Caco-2 (cell line): ENCODE results near the gene LRRC7. TPM values are rescaled to one million over a fixed set of nuclear protein-coding genes. Genes with fewer than 3 reads are reported as not detected.

Experiments used
- BruUV-seq: library from RNA; stranded (reverse); fragments of 400-500 nt; replicated peaks from 2 replicates; lab custom pipeline; 2021; lab: Mats Ljungman, UMichigan
- CTCF ChIA-PET: fragments of 300-600 bp; sonication (Branson Sonifier 250); formaldehyde crosslinking; loops from one replicate; lab custom pipeline; 2022; ENCODE audit warnings: antibody characterized with exemption; lab: Charles Lee
- POLR2A ChIA-PET: fragments of 300-600 bp; sonication (Branson Sonifier 250); formaldehyde crosslinking; loops from one replicate; lab custom pipeline; 2022; ENCODE audit warnings: antibody characterized with exemption; lab: Charles Lee
- DNase-seq, 2 experiments: peaks; one replicate each; pipeline versions ENCODE4 v3.0.0 to v3.0.0-alpha.2; 2020 to 2022
- H3K27me3 ChIP-seq: replicated peaks from 2 replicates; pipeline ENCODE4 v1.6.0; 2011; ENCODE audit warnings: low read length; ENCODE audit not compliant: control insufficient read depth, insufficient read depth
- H3K36me3 ChIP-seq: 2 replicates; pipeline ENCODE4 v1.5.1; 2011; ENCODE audit warnings: low read length; ENCODE audit not compliant: control insufficient read depth, insufficient read depth
- H3K4me1 ChIP-seq: fragments of 250-450 bp; sonication (Bioruptor Pico); 2 replicates; pipeline ENCODE4 v1.5.1; 2020; ENCODE audit warnings: mild to moderate bottlenecking
- H3K4me3 ChIP-seq: 2 replicates; pipeline ENCODE4 v1.5.1; 2011; ENCODE audit warnings: low read depth, mild to moderate bottlenecking, control low read depth, low read length
- H3K9me3 ChIP-seq: fragments of 250-450 bp; sonication (Bioruptor Pico); 2 replicates; pipeline ENCODE4 v1.5.1; 2020; ENCODE audit warnings: mild to moderate bottlenecking, moderate library complexity
- H3K27ac Mint-ChIP-seq: one replicate; pipeline ENCODE4 v1.8.0; 2022; ENCODE audit warnings: mixed read lengths; ENCODE audit not compliant: unreplicated experiment
- H3K27me3 Mint-ChIP-seq: one replicate; pipeline ENCODE4 v1.8.0; 2022; ENCODE audit warnings: mixed read lengths; ENCODE audit not compliant: insufficient read depth, unreplicated experiment
- H3K36me3 Mint-ChIP-seq: one replicate; pipeline ENCODE4 v1.8.0; 2022; ENCODE audit warnings: mild to moderate bottlenecking, mixed read lengths; ENCODE audit not compliant: insufficient read depth, unreplicated experiment
- H3K4me1 Mint-ChIP-seq: one replicate; pipeline ENCODE4 v1.8.0; 2022; ENCODE audit warnings: low read depth, mixed read lengths; ENCODE audit not compliant: unreplicated experiment
- H3K4me3 Mint-ChIP-seq: one replicate; pipeline ENCODE4 v1.8.0; 2022; ENCODE audit warnings: mild to moderate bottlenecking, moderate library complexity, mixed read lengths; ENCODE audit not compliant: unreplicated experiment
- H3K9me3 Mint-ChIP-seq: one replicate; pipeline ENCODE4 v1.8.0; 2022; ENCODE audit warnings: mixed read lengths; ENCODE audit not compliant: unreplicated experiment
- intact Hi-C: fragments of 100-400 bp; cut with micrococcal nuclease; formaldehyde crosslinking; loops from one replicate; pipeline ENCODE4 v1.10.0; 2022; ENCODE audit not compliant: unreplicated experiment
- total RNA-seq: library from RNA; stranded (reverse); gene quantifications from 2 replicates; pipeline ENCODE4 v1.2.3, GENCODE V29; 2022
- TF ChIP-seq, protein P1 (sequence below), 2 experiments: fragments of 200-600 bp in 1 of 2; IDR thresholded peaks; 1 replicate in 1 of 2; 2 replicates in 1 of 2; pipeline versions ENCODE4 v1.5.1 to v1.8.0; 2011 to 2022; ENCODE audit warnings: antibody characterized with exemption in 1 of 2, control low read depth in 1 of 2, inconsistent platforms in 1 of 2, low read depth in 1 of 2, low read length in 1 of 2, mild to moderate bottlenecking in 1 of 2, moderate library complexity in 1 of 2; ENCODE audit not compliant: insufficient read depth in 1 of 2, severe bottlenecking in 1 of 2, unreplicated experiment in 1 of 2

LRRC7 gene
- total RNA-seq, 1 experiment from 2014 or later, result 8.5 TPM

DNA sequence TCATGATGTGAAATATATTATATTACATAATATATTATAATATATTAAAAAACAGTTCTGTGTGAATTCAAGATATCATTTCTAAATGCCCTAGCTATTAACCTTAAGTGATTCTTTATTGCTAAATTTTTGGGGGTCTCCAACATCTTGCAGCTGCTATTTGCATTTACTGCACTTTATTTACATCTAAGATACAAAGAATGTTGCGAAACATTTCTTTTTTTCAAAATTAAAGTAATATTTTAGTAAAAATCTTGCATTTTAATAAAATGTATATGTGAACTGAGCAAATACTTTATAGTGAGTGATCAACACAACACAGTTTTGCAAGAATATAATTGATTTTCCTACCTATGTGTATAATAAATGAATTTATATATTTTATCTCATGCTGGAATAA, 456.6 kb downstream of the LRRC7 start:
- H3K27ac Mint-ChIP-seq, result no peak overlapping the region
- ChIA-PET POLR2A (no interaction called here), CTCF (no interaction called here)
- no peaks in the 10 kb centered on the region for H3K4me1 Mint-ChIP-seq
- DNase-seq, result no peak
- no peaks in the 10 kb centered on the region for H3K9me3 Mint-ChIP-seq
- no peaks in the 10 kb centered on the region for H3K36me3 Mint-ChIP-seq
- Histone ChIP-seq H3K4me1 (no peaks in the 10 kb centered on the region), H3K36me3 (no peaks in the 10 kb centered on the region), H3K9me3 (no peaks in the 10 kb centered on the region), H3K27me3 (no peaks in the 10 kb centered on the region), H3K4me3 (no peak overlapping the region)
- TF ChIP-seq, protein P1, sequence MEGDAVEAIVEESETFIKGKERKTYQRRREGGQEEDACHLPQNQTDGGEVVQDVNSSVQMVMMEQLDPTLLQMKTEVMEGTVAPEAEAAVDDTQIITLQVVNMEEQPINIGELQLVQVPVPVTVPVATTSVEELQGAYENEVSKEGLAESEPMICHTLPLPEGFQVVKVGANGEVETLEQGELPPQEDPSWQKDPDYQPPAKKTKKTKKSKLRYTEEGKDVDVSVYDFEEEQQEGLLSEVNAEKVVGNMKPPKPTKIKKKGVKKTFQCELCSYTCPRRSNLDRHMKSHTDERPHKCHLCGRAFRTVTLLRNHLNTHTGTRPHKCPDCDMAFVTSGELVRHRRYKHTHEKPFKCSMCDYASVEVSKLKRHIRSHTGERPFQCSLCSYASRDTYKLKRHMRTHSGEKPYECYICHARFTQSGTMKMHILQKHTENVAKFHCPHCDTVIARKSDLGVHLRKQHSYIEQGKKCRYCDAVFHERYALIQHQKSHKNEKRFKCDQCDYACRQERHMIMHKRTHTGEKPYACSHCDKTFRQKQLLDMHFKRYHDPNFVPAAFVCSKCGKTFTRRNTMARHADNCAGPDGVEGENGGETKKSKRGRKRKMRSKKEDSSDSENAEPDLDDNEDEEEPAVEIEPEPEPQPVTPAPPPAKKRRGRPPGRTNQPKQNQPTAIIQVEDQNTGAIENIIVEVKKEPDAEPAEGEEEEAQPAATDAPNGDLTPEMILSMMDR (IDR thresholded peaks at IDR 0.05; ENCODE audit: insufficient read depth in 1 of 2, low read depth in 1 of 2, low read length in 1 of 2, severe bottlenecking in 1 of 2, unreplicated experiment in 1 of 2), result no peak
- intact Hi-C loops, result no loop called here
- no peak overlapping the region for H3K4me3 Mint-ChIP-seq
- no TSS peak for BruUV-seq
- no peaks in the 10 kb centered on the region for H3K27me3 Mint-ChIP-seq

- Mint-ChIP-seq H3K36me3 (no peaks in the 10 kb centered on the region), H3K9me3 (no peaks in the 10 kb centered on the region), H3K27me3 (no peaks in the 10 kb centered on the region), H3K4me1 (no peaks in the 10 kb centered on the region), H3K27ac (no peak overlapping the region), H3K4me3 (no peak overlapping the region)
- no TSS peak for BruUV-seq
- H3K4me3 ChIP-seq, result no peak overlapping the region
- H3K9me3 ChIP-seq, result no peaks in the 10 kb centered on the region
- ChIA-PET CTCF (no interaction called here), POLR2A (no interaction called here)
- no peaks in the 10 kb centered on the region for H3K27me3 ChIP-seq
- DNase-seq, result no peak
- H3K4me1 ChIP-seq, result no peaks in the 10 kb centered on the region
- TF ChIP-seq, protein P1 (IDR thresholded peaks at IDR 0.05; ENCODE audit: insufficient read depth in 1 of 2, low read depth in 1 of 2, low read length in 1 of 2, severe bottlenecking in 1 of 2, unreplicated experiment in 1 of 2), result no peak
- no peaks in the 10 kb centered on the region for H3K36me3 ChIP-seq
- intact Hi-C loops, result no loop called here
Observed at GRCh38 chr1:70025052-70025451, 457.3 kb downstream of the LRRC7 start.

DNA sequence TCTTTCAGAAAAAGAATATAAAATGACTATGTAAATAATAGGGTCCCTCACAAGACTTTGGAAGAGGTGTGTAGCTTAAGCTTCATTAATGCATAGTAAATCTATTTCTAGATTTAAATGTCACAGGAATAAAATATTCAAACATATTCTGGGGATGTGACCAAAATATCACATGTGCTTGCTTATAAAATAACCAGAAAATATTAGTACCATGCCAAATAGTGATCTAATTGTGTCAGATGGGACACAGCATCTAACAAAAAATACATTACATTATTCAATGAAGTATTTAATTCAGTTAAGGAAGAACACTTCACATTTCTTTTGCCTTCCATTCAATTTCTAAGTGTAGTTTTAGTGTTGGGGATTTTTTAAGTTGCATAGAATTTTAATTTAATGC, 458.1 kb downstream of the LRRC7 start:
- no peaks in the 10 kb centered on the region for H3K9me3 Mint-ChIP-seq
- H3K27ac Mint-ChIP-seq, result no peak overlapping the region
- ChIA-PET CTCF (no interaction called here), POLR2A (no interaction called here)
- no peaks in the 10 kb centered on the region for H3K36me3 Mint-ChIP-seq
- Histone ChIP-seq H3K4me1 (no peaks in the 10 kb centered on the region), H3K9me3 (no peaks in the 10 kb centered on the region), H3K27me3 (no peaks in the 10 kb centered on the region), H3K4me3 (no peak overlapping the region), H3K36me3 (no peaks in the 10 kb centered on the region)
- DNase-seq, result no peak
- H3K4me1 Mint-ChIP-seq, result no peaks in the 10 kb centered on the region
- H3K27me3 Mint-ChIP-seq, result no peaks in the 10 kb centered on the region
- no peak overlapping the region for H3K4me3 Mint-ChIP-seq
- BruUV-seq, result no TSS peak
- TF ChIP-seq, protein P1 (IDR thresholded peaks at IDR 0.05; ENCODE audit: insufficient read depth in 1 of 2, low read depth in 1 of 2, low read length in 1 of 2, severe bottlenecking in 1 of 2, unreplicated experiment in 1 of 2), result no peak
- intact Hi-C loops, result no loop called here
